Smooth muscle cell (in vitro differentiated cells): Measurements from ENCODE around the gene UPF1. TPM values are rescaled to one million over a fixed set of nuclear protein-coding genes. Genes with fewer than 3 reads are reported as not detected.
A peak's percentile ranks its signal among the peaks of the same experiment; 100 is the strongest.

Experiments
- DNase-seq: peaks from one replicate; lab custom pipeline; 2025; ENCODE audit not compliant: unreplicated experiment; lab: John Stamatoyannopoulos, UW
- H2AFZ ChIP-seq: fragments of 200-600 bp; sonication (generic); 2 replicates; pipeline ENCODE4 v1.6.0; 2016; ENCODE audit warnings: antibody characterized with exemption, low read depth, mild to moderate bottlenecking
- H3F3A ChIP-seq: fragments of 200-600 bp; sonication (generic); 2 replicates; pipeline ENCODE4 v1.6.0; 2017; ENCODE audit warnings: antibody characterized with exemption, low read depth
- H3K27ac ChIP-seq: fragments of 200-600 bp; sonication (generic); 2 replicates; pipeline ENCODE4 v1.5.1; 2016; ENCODE audit warnings: low read depth, mild to moderate bottlenecking
- H3K27me3 ChIP-seq: fragments of 200-600 bp; sonication (generic); 2 replicates; pipeline ENCODE4 v1.6.1; 2016; ENCODE audit warnings: low read depth, mild to moderate bottlenecking
- H3K36me3 ChIP-seq: fragments of 200-600 bp; sonication (generic); 2 replicates; pipeline ENCODE4 v1.5.1; 2016; ENCODE audit warnings: low read depth
- H3K4me1 ChIP-seq: fragments of 200-600 bp; sonication (generic); 2 replicates; pipeline ENCODE4 v1.5.1; 2016; ENCODE audit warnings: low read depth
- H3K4me2 ChIP-seq: fragments of 200-600 bp; sonication (generic); 2 replicates; pipeline ENCODE4 v1.6.0; 2016; ENCODE audit warnings: mild to moderate bottlenecking
- H3K4me3 ChIP-seq: fragments of 200-600 bp; sonication (generic); 2 replicates; pipeline ENCODE4 v1.5.1; 2016; ENCODE audit warnings: mild to moderate bottlenecking
- H3K79me2 ChIP-seq: fragments of 200-600 bp; sonication (generic); 2 replicates; pipeline ENCODE4 v1.6.0; 2016; ENCODE audit warnings: low read depth, mild to moderate bottlenecking
- H3K9ac ChIP-seq: fragments of 200-600 bp; sonication (generic); 2 replicates; pipeline ENCODE4 v1.6.0; 2016; ENCODE audit warnings: low read depth
- H3K9me3 ChIP-seq: fragments of 200-600 bp; sonication (generic); replicated peaks from 2 replicates; pipeline ENCODE4 v1.5.1; 2016; ENCODE audit warnings: low read depth
- H4K20me1 ChIP-seq: fragments of 200-600 bp; sonication (generic); 2 replicates; pipeline ENCODE4 v1.6.0; 2016; ENCODE audit warnings: low read depth
- CTCF ChIP-seq: fragments of 200-600 bp; sonication (generic); IDR thresholded peaks from 2 replicates; pipeline ENCODE4 v1.5.1; 2017; ENCODE audit warnings: borderline replicate concordance, mild to moderate bottlenecking, antibody characterized with exemption; ENCODE audit not compliant: insufficient read depth, poor library complexity, severe bottlenecking
- WGBS: methylation state at CpG from one replicate; pipeline ENCODE4 v1.1.7; 2016; ENCODE audit warnings: low lambda C conversion rate; 5-methylcytosine and 5-hydroxymethylcytosine counted together
- polyA plus RNA-seq: library from polyadenylated mRNA; unstranded; fragments of >200 nt; fragmentation: Nextera tagmentation; extraction: Ambion mirVana; gene quantifications from 2 replicates; pipeline ENCODE4 v1.2.1, GENCODE V29; 2016
- total RNA-seq: library from RNA; depleted of rRNA; stranded (reverse); fragments of >200 nt; gene quantifications from 2 replicates; pipeline ENCODE4 v1.2.3, GENCODE V29; 2014

The UPF1 gene
- total and polyA plus RNA-seq, 2 experiments from 2014 or later, result 30.3 to 37.8 TPM

GRCh38 chr19:18848878-18849661, 17.3 kb downstream of the UPF1 start:
- Histone ChIP-seq H3F3A (peaks cover 18% of the 10 kb centered on the region), H4K20me1 (peaks cover 92% of the 10 kb centered on the region), H3K9ac (no peak overlapping the region), H2AFZ (no peak overlapping the region), H3K27me3 (no peaks in the 10 kb centered on the region), H3K27ac (peak overlapping the region; percentile 59), H3K79me2 (peaks cover 69% of the 10 kb centered on the region), H3K9me3 (no peaks in the 10 kb centered on the region), H3K36me3 (no peaks in the 10 kb centered on the region), H3K4me2 (peak overlapping the region; percentile 39), H3K4me1 (no peaks in the 10 kb centered on the region), H3K4me3 (no peak overlapping the region)
- no peak for TF ChIP-seq CTCF
- no peak for DNase-seq
- 50% methylated on average over 23 of the region's 23 CpGs for WGBS

DNA sequence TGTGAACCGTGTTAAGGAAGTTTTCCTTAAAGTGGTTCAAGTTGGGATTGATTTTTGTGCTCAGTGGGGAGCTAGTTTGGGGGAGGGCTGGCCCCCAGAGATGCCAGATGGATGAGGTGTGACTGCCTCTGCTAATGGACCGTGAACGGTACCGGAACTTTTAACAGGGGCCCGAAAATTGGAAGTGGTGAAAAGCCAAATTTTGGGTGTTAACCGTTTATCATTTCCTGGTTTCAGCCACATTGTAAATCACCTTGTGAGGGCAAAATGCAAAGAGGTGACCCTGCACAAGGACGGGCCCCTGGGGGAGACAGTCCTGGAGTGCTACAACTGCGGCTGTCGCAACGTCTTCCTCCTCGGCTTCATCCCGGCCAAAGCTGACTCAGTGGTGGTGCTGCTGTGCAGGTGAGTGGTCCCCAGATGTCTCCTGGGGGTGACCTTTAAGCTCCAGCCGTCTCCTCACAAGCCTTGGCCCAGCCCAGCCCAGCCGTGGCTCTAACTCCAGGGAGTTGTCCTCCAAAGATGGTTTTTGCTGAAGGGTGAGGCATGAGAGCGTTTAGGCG, 18.2 kb downstream of the UPF1 start:
- Histone ChIP-seq H3K79me2 (peaks cover 61% of the 10 kb centered on the region), H3K27me3 (no peaks in the 10 kb centered on the region), H4K20me1 (peaks cover 92% of the 10 kb centered on the region), H2AFZ (no peak overlapping the region), H3K4me2 (peak overlapping the region; percentile 39), H3F3A (peaks cover 18% of the 10 kb centered on the region), H3K36me3 (no peaks in the 10 kb centered on the region), H3K9me3 (no peaks in the 10 kb centered on the region), H3K4me1 (no peaks in the 10 kb centered on the region), H3K9ac (no peak overlapping the region), H3K27ac (peak overlapping the region; percentile 59), H3K4me3 (no peak overlapping the region)
- 85% methylated on average over 16 of the region's 16 CpGs for WGBS
- no peak for TF ChIP-seq CTCF
- no peak for DNase-seq

- Histone ChIP-seq H3K27ac (peak overlapping the region; percentile 59), H3K36me3 (no peaks in the 10 kb centered on the region)
These were observed 19.0 kb downstream of the UPF1 start for GRCh38 chr19:18850471-18851375.

More at GRCh38 chr19:18850471-18851375, 19.0 kb downstream of the UPF1 start:
- DNase-seq, result no peak
- Histone ChIP-seq H3K27me3 (no peaks in the 10 kb centered on the region), H4K20me1 (peaks cover 90% of the 10 kb centered on the region), H2AFZ (no peak overlapping the region), H3K79me2 (peaks cover 53% of the 10 kb centered on the region), H3F3A (peaks cover 18% of the 10 kb centered on the region), H3K9ac (no peak overlapping the region), H3K4me1 (no peaks in the 10 kb centered on the region), H3K4me2 (no peak overlapping the region), H3K9me3 (no peaks in the 10 kb centered on the region), H3K4me3 (no peak overlapping the region)
- 89% methylated on average over 26 of the region's 27 CpGs for whole genome bisulfite sequencing
- TF ChIP-seq CTCF, result no peak
